GM12873 (cell line): Measurements from ENCODE around the gene KLHL6.

Experiments
- CTCF ChIP-seq: IDR thresholded peaks from 2 replicates; pipeline ENCODE4 v1.5.1; 2012; ENCODE audit warnings: low read depth, mild to moderate bottlenecking, moderate library complexity, low read length, control low read depth; ENCODE audit not compliant: insufficient read depth; ENCODE audit errors: missing control alignments

KLHL6 gene

GRCh38 chr3:183529185-183529584 lies 26.3 kb downstream of the KLHL6 start:
- TF ChIP-seq CTCF, result no peak

- no peak for TF ChIP-seq CTCF
These were observed 27.8 kb downstream of the KLHL6 start for GRCh38 chr3:183527428-183528379.

GRCh38 chr3:183526838-183527427 lies 28.6 kb downstream of the KLHL6 start:
- no peak for TF ChIP-seq CTCF

GRCh38 chr3:183524476-183524875 lies 31.0 kb downstream of the KLHL6 start:
- TF ChIP-seq CTCF, result no peak

- no peak for TF ChIP-seq CTCF
These were observed 35.6 kb downstream of the KLHL6 start for GRCh38 chr3:183519891-183520290.

- TF ChIP-seq CTCF, result no peak
These were observed 36.8 kb downstream of the KLHL6 start for GRCh38 chr3:183518491-183519251.

GRCh38 chr3:183517607-183518006 lies 37.9 kb downstream of the KLHL6 start:
- TF ChIP-seq CTCF, result no peak
